HL-60 (cell line): ENCODE results near the gene KRT36.

Experiments
- DNase-seq, 2 experiments: peaks; one replicate each; pipeline ENCODE4 v3.0.0-alpha.2; 2010 to 2020; ENCODE audit warnings: low read depth in 1 of 2, low spot score in 1 of 2
- H3K27ac ChIP-seq: fragments of 250-450 bp; sonication (Bioruptor Pico); replicated peaks from 2 replicates; pipeline ENCODE4 v1.5.1; 2020; ENCODE audit warnings: mild to moderate bottlenecking, moderate library complexity
- H3K27me3 ChIP-seq: fragments of 250-450 bp; sonication (Bioruptor Pico); 2 replicates; pipeline ENCODE4 v1.5.1; 2021; ENCODE audit warnings: mild to moderate bottlenecking, moderate library complexity; ENCODE audit not compliant: insufficient read depth, poor library complexity, severe bottlenecking
- H3K4me3 ChIP-seq: replicated peaks from 2 replicates; pipeline ENCODE4 v1.5.1; 2011; ENCODE audit warnings: mild to moderate bottlenecking, control low read depth, low read length; ENCODE audit not compliant: insufficient read depth
- GABPA ChIP-seq: IDR thresholded peaks from 2 replicates; pipeline ENCODE4 v1.6.1; 2012; ENCODE audit warnings: low read depth
- POLR2AphosphoS5 ChIP-seq: IDR thresholded peaks from 2 replicates; pipeline ENCODE4 v1.6.1; 2012; ENCODE audit warnings: low read depth
- SPI1 ChIP-seq: IDR thresholded peaks from 2 replicates; pipeline ENCODE4 v1.6.1; 2012; ENCODE audit warnings: low read depth, mild to moderate bottlenecking, borderline replicate concordance
- TF ChIP-seq, protein P1 (sequence below): IDR thresholded peaks from one replicate; pipeline ENCODE4 v1.5.1; 2011; ENCODE audit warnings: low read length, control low read depth, inconsistent platforms; ENCODE audit not compliant: insufficient read depth
- TF ChIP-seq, protein P2 (sequence below): IDR thresholded peaks from 2 replicates; pipeline ENCODE4 v1.6.1; 2012; ENCODE audit warnings: low read depth; ENCODE audit not compliant: insufficient replicate concordance

The KRT36 gene

DNA sequence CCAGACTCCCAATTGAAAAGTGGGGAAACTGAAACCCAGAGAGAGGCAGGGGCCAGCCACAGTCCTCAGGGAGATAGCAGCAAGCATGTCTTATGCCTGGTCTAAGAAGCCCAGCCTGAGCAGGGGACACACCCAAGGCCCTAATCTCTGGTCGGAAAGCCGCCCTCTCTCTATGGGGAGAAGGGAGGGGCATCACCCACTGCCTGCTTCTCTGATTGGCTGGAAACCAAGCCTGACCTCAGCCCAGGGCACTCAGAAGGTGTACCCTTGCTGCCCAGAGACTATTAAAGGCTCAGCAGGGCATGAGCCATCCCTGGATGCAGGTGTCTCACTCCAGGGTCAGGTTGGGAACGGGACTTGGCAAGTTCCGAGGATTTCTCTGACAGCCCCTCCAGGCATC is 21.4 kb upstream of the KRT36 start:
- TF ChIP-seq POLR2AphosphoS5 (no peak), GABPA (no peak), SPI1 (no peak)
- TF ChIP-seq, protein P1, sequence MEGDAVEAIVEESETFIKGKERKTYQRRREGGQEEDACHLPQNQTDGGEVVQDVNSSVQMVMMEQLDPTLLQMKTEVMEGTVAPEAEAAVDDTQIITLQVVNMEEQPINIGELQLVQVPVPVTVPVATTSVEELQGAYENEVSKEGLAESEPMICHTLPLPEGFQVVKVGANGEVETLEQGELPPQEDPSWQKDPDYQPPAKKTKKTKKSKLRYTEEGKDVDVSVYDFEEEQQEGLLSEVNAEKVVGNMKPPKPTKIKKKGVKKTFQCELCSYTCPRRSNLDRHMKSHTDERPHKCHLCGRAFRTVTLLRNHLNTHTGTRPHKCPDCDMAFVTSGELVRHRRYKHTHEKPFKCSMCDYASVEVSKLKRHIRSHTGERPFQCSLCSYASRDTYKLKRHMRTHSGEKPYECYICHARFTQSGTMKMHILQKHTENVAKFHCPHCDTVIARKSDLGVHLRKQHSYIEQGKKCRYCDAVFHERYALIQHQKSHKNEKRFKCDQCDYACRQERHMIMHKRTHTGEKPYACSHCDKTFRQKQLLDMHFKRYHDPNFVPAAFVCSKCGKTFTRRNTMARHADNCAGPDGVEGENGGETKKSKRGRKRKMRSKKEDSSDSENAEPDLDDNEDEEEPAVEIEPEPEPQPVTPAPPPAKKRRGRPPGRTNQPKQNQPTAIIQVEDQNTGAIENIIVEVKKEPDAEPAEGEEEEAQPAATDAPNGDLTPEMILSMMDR = no peak
- TF ChIP-seq, protein P2, sequence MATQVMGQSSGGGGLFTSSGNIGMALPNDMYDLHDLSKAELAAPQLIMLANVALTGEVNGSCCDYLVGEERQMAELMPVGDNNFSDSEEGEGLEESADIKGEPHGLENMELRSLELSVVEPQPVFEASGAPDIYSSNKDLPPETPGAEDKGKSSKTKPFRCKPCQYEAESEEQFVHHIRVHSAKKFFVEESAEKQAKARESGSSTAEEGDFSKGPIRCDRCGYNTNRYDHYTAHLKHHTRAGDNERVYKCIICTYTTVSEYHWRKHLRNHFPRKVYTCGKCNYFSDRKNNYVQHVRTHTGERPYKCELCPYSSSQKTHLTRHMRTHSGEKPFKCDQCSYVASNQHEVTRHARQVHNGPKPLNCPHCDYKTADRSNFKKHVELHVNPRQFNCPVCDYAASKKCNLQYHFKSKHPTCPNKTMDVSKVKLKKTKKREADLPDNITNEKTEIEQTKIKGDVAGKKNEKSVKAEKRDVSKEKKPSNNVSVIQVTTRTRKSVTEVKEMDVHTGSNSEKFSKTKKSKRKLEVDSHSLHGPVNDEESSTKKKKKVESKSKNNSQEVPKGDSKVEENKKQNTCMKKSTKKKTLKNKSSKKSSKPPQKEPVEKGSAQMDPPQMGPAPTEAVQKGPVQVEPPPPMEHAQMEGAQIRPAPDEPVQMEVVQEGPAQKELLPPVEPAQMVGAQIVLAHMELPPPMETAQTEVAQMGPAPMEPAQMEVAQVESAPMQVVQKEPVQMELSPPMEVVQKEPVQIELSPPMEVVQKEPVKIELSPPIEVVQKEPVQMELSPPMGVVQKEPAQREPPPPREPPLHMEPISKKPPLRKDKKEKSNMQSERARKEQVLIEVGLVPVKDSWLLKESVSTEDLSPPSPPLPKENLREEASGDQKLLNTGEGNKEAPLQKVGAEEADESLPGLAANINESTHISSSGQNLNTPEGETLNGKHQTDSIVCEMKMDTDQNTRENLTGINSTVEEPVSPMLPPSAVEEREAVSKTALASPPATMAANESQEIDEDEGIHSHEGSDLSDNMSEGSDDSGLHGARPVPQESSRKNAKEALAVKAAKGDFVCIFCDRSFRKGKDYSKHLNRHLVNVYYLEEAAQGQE = no peak
- Histone ChIP-seq H3K4me3 (no peak overlapping the region), H3K27ac (no peak overlapping the region), H3K27me3 (no peaks in the 10 kb centered on the region)
- no peak for DNase-seq

DNA sequence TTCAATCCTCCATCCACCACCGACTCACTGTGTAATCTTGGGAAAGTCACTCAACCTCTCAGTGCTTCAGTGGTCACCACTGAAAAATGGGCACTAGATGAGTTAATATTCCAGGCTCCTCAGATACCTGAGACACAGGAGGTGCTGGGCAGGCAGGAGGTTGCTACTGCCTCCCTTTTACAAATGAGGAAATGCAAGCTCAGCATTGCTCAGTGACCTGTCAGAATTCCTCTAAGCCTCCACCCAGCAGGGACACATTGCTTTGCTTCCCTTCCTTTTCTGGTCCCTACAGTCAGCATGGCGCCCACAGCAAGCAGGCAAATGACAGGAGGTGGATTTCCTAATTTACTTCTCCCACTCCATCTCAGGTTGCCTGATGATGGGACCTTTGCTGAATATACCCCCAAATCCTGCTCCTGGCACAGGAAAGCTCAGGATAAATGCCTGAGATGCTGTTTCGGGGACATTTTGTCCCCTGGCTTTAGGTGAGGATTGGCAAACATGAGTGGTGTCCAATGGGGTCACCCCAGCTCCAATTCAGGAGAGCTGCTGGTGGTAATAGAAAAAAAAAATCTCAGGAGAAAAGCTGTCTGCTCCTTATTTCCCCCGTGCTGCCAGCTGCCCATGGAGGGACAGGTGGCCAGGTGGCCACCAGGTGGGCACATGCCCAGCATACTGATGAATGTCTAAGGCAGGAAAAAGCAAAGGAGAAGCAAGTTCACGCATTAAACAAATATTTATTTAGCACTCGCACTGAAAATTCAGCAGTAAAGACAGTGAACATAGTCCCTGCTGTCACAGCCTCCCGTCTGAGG is 20.7 kb upstream of the KRT36 start:
- Histone ChIP-seq H3K27me3 (no peaks in the 10 kb centered on the region), H3K4me3 (no peak overlapping the region), H3K27ac (no peak overlapping the region)
- DNase-seq = no peak
- TF ChIP-seq SPI1 (no peak), POLR2AphosphoS5 (no peak), GABPA (no peak)
- TF ChIP-seq, protein P2 = no peak
- TF ChIP-seq, protein P1 = no peak

DNA sequence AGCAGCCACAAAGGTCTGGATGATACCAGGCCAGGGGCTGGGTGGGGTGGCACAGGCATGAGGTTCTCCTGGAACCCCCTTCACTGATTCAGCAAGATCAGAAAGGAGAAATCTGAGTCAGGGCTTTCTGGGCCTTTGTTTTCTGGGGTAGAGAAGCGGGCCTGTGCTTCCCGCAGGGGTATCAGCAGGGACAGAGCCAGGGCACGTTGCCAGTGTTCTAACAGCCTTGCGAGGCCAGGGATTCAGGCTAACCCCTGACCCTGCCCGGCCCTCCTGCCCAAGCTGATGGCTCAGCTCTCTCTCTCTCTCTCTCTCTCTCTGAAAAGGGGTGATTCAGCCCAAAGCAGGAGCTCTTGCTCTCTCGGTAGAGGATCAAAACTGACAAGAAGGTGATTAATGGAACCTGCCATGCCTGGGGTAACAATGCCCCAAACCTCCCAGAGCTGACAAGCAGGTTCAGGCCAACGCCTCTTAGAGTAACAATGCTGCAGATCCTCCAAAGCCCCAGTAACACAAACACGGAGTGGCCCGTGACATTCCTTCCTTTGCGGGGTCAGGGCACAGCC is 17.7 kb upstream of the KRT36 start:
- TF ChIP-seq GABPA (no peak), POLR2AphosphoS5 (no peak), SPI1 (no peak)
- TF ChIP-seq, protein P1 = no peak
- no peak overlapping the region for H3K4me3 ChIP-seq
- no peak overlapping the region for H3K27ac ChIP-seq
- no peaks in the 10 kb centered on the region for H3K27me3 ChIP-seq
- no peak for DNase-seq
